KMS-11 (cell line): ENCODE data around the gene ENPP1.

ENCODE experiments used
- H2AFZ ChIP-seq: fragments of 200-600 bp; sonication (generic); 2 replicates; pipeline ENCODE4 v1.6.1; 2016; ENCODE audit warnings: antibody characterized with exemption, mixed run types, low read depth
- H3K27ac ChIP-seq: fragments of 200-600 bp; sonication (generic); 2 replicates; pipeline ENCODE4 v1.6.1; 2016; ENCODE audit warnings: mild to moderate bottlenecking, mixed run types
- H3K27me3 ChIP-seq: fragments of 200-600 bp; sonication (generic); 2 replicates; pipeline ENCODE4 v1.6.1; 2017; ENCODE audit warnings: mild to moderate bottlenecking, low read depth, mixed run types, moderate library complexity; ENCODE audit not compliant: insufficient read depth
- H3K36me3 ChIP-seq: fragments of 200-600 bp; sonication (generic); 2 replicates; pipeline ENCODE4 v1.6.1; 2017; ENCODE audit warnings: mild to moderate bottlenecking, mixed run types; ENCODE audit not compliant: insufficient read depth
- H3K4me1 ChIP-seq: fragments of 200-600 bp; sonication (generic); 2 replicates; pipeline ENCODE4 v1.6.1; 2016; ENCODE audit warnings: mild to moderate bottlenecking, low read depth, mixed run types; ENCODE audit not compliant: poor library complexity, severe bottlenecking
- H3K4me2 ChIP-seq: fragments of 200-600 bp; sonication (generic); 2 replicates; pipeline ENCODE4 v1.7.0; 2016; ENCODE audit warnings: mild to moderate bottlenecking, mixed run types
- H3K4me3 ChIP-seq: fragments of 200-600 bp; sonication (generic); IDR thresholded peaks from 2 replicates; pipeline ENCODE4 v1.6.1; 2017; ENCODE audit warnings: low read depth, low read length, mixed read lengths; ENCODE audit not compliant: insufficient read depth
- H3K79me2 ChIP-seq: fragments of 200-600 bp; sonication (generic); 2 replicates; pipeline ENCODE4 v1.6.1; 2016; ENCODE audit warnings: low read depth, mixed run types; ENCODE audit not compliant: insufficient read depth
- H3K9ac ChIP-seq: fragments of 200-600 bp; sonication (generic); 2 replicates; pipeline ENCODE4 v1.6.1; 2016; ENCODE audit warnings: mild to moderate bottlenecking, mixed run types
- H4K20me1 ChIP-seq: fragments of 200-600 bp; sonication (generic); 2 replicates; pipeline ENCODE4 v1.6.1; 2016; ENCODE audit warnings: mild to moderate bottlenecking, mixed run types; ENCODE audit not compliant: insufficient read depth
- CTCF ChIP-seq: fragments of 200-600 bp; sonication (generic); conservative IDR thresholded peaks from 2 replicates; pipeline ENCODE4 v1.6.1; 2017; ENCODE audit warnings: low read depth, mild to moderate bottlenecking, antibody characterized with exemption, low read length, moderate library complexity, mixed read lengths

The ENPP1 gene

GRCh38 chr6:131924881-131925474 lies 117.2 kb downstream of the ENPP1 start:
- Histone ChIP-seq H4K20me1 (no peaks in the 10 kb centered on the region), H3K4me3 (no peak overlapping the region), H3K27ac (no peak overlapping the region), H3K9ac (no peak overlapping the region), H3K4me1 (no peaks in the 10 kb centered on the region), H3K27me3 (no peaks in the 10 kb centered on the region), H3K4me2 (no peak overlapping the region), H2AFZ (no peak overlapping the region), H3K79me2 (no peaks in the 10 kb centered on the region), H3K36me3 (no peaks in the 10 kb centered on the region)
- peak; percentile 17; the same call in 1 of the 2 replicates for TF ChIP-seq CTCF

- no peak for TF ChIP-seq CTCF
- no peaks in the 10 kb centered on the region for H3K79me2 ChIP-seq
- no peaks in the 10 kb centered on the region for H3K4me1 ChIP-seq
- H4K20me1 ChIP-seq, result no peaks in the 10 kb centered on the region
- no peak overlapping the region for H3K27ac ChIP-seq
- H3K27me3 ChIP-seq, result no peaks in the 10 kb centered on the region
- H3K9ac ChIP-seq, result no peak overlapping the region
- H3K4me3 ChIP-seq, result no peak overlapping the region
- H3K4me2 ChIP-seq, result no peak overlapping the region
- H2AFZ ChIP-seq, result no peak overlapping the region
- H3K36me3 ChIP-seq, result no peaks in the 10 kb centered on the region
Observed at GRCh38 chr6:131929264-131929663, 121.4 kb downstream of the ENPP1 start.

- no peak overlapping the region for H3K4me3 ChIP-seq
- H3K79me2 ChIP-seq, result no peaks in the 10 kb centered on the region
- no peaks in the 10 kb centered on the region for H4K20me1 ChIP-seq
- H3K9ac ChIP-seq, result no peak overlapping the region
- no peaks in the 10 kb centered on the region for H3K36me3 ChIP-seq
- no peaks in the 10 kb centered on the region for H3K27me3 ChIP-seq
- no peak overlapping the region for H2AFZ ChIP-seq
- H3K4me2 ChIP-seq, result no peak overlapping the region
- no peaks in the 10 kb centered on the region for H3K4me1 ChIP-seq
- no peak for TF ChIP-seq CTCF
- no peak overlapping the region for H3K27ac ChIP-seq
Observed at GRCh38 chr6:131929976-131930375, 122.2 kb downstream of the ENPP1 start.

GRCh38 chr6:131931063-131931750 lies 123.4 kb downstream of the ENPP1 start:
- no peak overlapping the region for H3K4me3 ChIP-seq
- no peak for TF ChIP-seq CTCF
- no peaks in the 10 kb centered on the region for H4K20me1 ChIP-seq
- no peaks in the 10 kb centered on the region for H3K27me3 ChIP-seq
- H3K4me1 ChIP-seq, result no peaks in the 10 kb centered on the region
- H3K79me2 ChIP-seq, result no peaks in the 10 kb centered on the region
- H3K9ac ChIP-seq, result no peak overlapping the region
- no peak overlapping the region for H3K4me2 ChIP-seq
- H3K27ac ChIP-seq, result no peak overlapping the region
- H2AFZ ChIP-seq, result no peak overlapping the region
- H3K36me3 ChIP-seq, result no peaks in the 10 kb centered on the region
